GM19023 (cell line): Measurements from ENCODE around the gene F12.

ENCODE experiments used
- ATAC-seq: cut with Tn5 transposase; IDR thresholded peaks from one replicate; pipeline ENCODE4 v1.9.1; 2021; ENCODE audit warnings: mild to moderate bottlenecking, moderate library complexity; ENCODE audit not compliant: unreplicated experiment

Gene F12

DNA sequence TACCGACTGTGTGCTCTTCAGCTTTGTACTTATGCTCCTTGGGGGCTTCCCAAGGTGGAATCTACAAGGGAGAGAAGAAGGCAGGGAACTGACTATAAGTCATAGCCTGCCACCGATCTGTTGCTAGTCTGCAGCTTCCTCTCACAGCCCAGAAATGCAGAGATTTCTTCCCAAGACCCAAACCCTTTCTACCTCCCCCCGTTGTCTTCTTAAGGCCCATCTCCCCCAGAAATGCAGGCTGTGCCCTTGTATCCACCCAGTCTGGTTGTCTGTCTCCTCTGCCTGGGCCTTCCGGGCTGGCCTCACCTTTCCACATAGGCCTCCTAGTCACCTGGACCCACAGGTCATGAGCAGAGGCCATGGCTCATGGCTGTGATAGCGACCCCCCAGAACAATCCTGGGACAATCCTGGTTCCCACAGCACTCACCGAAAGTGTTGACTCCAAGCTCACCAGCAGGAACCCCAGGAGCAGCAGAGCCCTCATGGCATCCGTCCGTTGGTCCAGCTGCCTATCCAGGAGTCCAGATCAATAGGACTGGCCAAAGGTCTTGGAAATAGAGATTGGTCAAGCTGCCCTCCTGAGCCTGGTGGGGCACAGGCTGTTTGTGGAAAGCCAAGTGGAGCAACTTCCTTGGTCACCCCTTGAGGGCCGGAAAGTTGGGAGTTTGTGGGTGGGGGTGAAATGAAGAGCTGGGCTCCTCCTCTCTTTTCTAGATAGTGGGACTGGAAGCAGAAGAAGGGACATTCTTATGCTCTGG, at the start of gene F12:
Gene F12, minus strand, starts transcription at position 522 of the 759 bp plus-strand sequence. Its CDS starts 37 bp downstream, at position 485.
- no peak for ATAC-seq

DNA sequence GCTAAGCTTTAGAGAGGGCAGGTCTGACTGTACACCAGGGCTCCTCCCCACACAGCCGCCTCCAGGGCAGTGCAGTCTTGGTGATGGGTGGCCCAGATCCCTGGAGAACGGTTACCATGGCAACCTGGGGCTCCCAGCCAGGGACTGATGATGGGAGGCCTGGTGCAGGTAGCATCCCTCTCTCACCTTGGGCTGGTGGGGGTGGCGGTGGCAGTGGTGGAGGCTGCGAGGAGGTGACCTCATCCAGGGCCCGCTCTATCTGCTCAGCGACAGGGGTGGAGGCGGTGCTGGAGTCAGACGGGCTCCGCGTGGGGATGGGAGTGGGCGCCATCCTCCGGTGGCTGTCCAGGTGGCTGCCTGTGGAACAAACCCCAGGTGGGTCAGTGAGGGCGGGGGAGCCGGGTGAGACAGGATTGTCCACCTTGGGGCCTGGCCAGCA, 49.6 kb upstream of the F12 start:
- ATAC-seq = no peak

DNA sequence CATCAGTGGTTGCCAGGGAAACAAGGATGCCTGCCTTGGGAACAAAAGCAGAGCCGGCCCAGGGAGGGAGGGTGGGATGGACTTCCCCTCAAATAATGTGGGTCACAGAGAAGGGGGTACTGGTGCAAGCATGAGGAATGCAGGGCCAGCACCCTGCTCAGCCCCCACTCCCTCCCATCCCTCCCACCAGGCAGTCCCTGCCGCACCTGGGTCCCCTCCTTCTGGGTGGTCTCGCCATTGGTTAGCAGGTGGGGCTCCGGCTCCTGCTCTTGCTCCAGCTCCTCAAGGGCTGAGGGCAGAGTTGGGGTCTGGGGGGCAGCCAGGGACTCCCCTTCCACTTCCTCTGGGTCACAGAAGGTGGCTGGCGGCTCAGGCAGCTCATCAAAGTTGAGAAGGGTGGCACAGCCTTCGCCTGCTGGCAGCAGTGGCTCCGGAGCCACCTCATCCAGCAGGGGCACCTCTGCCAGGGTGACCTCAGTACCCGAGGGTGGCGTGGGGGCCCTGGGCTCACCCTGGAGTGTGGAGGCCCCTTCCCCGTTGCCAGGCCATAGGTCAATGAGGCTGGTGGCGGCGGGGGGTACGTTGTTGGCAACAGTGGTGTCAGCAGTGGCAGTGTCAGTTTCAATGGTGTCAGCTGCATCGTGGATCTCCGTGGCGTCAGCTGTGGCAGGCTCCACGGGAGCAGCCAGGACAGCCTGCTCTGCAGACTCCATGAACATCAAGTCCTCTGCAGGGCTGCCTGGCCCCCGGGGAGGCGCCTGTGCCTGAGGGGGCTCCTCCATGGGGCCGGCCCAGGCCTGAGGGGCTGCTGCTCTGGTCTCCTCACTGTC, 48.7 kb upstream of the F12 start:
- no peak for ATAC-seq

- ATAC-seq = peak; percentile 44
Measured at GRCh38 chr5:177456976-177457851, 47.9 kb upstream of the F12 start.

- no peak for ATAC-seq
Measured at GRCh38 chr5:177456591-177456964, 47.2 kb upstream of the F12 start.

DNA sequence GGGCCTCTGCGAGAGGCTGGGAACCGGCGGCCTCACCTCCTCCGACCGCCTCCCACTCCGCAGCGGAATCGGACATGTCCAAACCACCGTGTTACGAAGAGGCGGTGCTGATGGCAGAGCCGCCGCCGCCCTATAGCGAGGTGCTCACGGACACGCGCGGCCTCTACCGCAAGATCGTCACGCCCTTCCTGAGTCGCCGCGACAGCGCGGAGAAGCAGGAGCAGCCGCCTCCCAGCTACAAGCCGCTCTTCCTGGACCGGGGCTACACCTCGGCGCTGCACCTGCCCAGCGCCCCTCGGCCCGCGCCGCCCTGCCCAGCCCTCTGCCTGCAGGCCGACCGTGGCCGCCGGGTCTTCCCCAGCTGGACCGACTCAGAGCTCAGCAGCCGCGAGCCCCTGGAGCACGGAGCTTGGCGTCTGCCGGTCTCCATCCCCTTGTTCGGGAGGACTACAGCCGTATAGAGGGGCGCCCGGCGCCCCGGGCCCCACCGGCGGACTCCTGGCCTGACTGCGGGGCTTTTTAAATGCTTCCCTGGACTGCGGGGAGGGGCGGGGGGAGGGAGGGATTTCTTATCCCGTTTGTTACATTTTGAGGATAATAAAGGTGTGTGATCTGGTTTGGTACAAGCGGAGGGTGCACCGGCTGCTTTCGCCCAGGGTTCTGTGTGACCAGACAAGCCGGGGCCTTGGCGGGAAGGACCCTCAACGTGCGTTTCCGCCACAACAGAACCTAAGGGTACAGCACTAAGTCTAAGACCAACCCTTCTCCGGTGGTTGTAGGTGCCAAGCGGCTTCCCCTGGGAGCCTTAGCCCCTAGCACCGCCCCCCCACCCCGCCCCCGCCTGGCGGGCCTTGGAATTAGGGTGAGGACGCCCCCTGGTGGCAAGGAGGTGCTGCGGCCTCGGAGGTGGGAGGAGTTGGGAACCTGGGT, 46.6 kb upstream of the F12 start:
- peak; percentile 8 for ATAC-seq

DNA sequence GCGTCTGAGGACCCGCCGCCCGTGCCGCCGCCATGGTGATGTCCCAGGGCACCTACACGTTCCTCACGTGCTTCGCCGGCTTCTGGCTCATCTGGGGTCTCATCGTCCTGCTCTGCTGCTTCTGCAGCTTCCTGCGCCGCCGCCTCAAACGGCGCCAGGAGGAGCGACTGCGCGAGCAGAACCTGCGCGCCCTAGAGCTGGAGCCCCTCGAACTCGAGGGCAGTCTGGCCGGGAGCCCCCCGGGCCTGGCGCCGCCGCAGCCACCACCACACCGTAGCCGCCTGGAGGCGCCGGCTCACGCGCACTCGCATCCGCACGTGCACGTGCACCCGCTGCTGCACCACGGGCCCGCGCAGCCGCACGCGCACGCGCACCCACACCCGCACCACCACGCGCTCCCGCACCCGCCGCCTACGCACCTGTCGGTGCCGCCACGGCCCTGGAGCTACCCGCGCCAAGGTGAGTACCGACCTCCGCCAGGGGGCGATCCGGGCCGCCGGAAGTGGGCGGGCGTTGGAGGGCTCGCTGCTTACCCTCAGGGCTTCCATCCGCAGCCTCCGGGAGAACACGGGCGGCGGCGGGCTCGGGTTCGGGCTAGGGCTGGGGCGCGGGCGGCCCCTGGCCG, 45.8 kb upstream of the F12 start:
- ATAC-seq = peak; percentile 50

- peak; percentile 41 for ATAC-seq
Measured at GRCh38 chr5:177454397-177455035, 45.2 kb upstream of the F12 start.

- peak; percentile 0 for ATAC-seq
Measured at GRCh38 chr5:177453852-177454396, 44.6 kb upstream of the F12 start.

DNA sequence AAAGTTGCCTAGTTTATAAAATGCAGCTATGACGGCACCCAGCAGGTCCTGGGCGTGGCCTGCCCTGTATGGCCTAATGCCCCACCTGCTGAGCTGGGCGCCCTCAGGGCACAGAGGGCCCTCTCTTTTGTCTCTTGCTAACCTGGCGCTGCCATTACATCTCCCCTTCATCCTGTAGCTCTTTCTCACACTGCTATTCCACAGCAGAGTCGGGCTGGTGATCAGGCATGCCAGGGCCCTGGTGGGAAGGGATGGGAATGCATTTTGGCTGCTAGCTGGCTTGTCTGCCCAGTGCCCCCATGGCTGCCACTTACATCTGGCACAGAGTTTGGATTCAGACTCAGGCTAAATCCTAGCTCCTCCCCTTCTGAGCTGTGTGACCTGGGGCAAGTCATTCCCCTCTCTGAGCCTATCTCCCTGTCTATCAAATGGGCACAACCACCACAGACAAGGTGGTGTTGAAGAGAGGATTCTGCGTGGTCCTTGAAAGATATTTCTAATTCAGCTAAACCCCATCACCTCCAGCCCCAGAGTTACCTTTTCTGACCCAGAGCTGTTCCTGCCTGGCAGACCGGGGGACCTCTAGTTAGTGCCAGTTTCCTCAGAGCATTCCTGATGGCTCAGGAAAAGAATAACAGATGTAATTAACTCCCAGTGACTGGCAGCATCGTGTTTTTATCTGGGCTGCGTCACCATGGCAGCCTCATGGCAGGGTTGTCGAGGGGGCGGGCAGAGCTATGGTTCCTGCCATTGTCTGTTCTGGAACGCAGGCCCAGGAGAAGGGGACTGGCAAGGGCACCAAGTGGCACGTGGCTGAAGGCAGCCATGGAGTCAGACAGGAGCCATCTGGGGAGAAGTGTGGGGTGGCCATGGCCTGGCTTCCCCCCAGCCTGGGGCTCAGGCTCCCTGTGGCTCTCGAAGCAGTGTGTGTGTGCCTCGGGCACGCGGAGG, 43.6 kb upstream of the F12 start:
- no peak for ATAC-seq

DNA sequence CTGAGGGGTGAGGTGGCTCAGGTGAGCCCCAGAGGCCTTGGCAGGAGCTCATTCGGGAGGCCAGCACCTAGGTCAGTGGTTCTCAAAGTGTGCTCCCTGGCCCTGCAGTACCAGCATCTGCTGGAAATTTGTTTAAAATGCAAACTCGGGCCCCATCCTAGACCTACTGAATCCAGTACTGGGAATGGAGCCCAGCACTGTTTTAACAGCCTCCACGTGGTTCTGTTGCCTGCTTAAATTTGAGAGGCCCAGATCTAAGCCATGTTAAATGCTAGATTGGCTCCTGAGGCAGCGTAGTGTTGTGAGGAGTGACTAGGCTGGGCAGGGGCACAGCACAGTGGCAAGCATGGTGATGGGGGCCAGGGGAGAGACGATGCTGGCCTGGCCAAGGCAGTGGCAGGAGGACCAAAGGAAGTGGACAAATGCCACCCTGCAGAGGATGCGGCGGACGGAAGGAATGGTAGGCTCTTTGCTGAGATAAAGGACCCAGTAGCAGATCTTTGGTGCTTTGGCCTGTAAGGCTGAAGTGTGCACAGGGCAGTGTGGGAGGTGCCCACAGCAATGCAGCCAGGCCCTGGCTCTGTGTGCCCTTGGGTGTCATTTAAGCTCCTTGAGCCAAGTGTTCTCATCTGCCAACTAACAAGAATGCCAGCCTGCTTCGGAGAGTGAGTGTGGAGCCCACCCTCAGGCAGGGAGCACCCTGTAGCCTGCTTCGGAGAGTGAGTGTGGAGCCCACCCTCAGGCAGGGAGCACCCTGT, 41.5 kb upstream of the F12 start:
- no peak for ATAC-seq

GRCh38 chr5:177449140-177450061, 40.0 kb upstream of the F12 start:
- ATAC-seq = no peak

DNA sequence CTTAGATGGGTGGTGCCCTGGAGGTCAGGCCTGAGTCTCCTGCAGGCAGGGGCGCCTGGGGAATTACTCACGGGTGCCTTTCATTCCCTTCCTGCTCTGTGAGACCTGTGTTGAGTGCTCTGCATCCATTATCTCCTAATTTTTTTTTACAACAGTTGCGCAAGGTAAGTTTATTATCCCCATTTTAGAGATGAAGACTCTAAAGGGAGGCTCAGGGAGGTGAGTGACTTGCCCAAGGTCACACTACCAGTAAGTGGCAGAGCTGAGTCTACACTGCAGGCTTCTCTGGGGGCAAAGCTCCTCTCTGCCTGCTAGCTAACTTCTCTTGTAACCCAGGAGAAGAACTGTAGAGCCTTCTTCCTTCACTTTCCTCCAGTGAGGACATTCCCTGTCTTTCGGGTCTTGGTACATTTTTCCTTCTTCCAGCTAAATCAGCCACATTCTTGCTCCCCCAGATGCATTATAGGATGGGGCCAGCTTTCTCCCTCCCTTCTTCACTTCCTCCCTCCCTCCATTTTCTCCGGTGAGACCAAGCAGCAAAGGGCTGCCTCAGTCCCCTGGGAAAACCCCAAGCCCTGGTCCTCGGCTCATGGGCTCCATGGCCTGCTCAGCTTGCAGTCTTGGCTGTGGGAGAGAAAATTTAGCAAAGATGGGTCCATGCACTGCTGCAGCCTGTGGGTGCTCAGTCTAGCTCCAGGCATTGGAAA, 39.0 kb upstream of the F12 start:
- ATAC-seq = no peak

DNA sequence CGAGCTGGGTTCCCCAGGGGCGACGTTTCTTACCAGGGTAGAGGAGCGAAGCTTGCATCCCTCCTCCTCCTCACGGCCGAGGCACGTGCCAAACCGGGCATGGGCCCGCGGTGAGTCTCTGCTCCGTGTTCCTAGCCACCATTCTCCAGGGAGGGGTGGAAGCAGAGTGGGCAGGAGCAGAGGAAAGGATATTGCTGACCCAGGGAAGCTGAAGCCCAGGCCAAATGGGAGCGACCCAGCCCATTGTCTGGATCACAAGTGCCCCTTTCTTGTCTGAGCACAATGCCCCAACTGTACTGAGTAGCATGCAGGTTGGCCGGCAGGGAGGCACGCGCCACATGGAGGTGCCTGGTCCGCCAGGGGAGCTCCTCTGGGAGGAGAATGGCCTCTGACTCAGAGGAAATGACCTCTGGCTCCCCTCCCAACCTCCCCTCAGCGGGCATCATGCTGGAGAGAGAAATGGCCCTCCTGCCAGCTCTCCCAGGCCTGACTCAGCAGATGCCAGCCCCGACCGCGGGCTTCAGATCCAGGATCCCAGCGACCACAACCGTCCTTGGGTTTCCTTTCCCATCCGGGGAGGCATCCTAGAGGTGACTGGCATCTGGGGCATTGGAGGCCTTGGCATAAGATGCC, 38.4 kb upstream of the F12 start:
- ATAC-seq = no peak

DNA sequence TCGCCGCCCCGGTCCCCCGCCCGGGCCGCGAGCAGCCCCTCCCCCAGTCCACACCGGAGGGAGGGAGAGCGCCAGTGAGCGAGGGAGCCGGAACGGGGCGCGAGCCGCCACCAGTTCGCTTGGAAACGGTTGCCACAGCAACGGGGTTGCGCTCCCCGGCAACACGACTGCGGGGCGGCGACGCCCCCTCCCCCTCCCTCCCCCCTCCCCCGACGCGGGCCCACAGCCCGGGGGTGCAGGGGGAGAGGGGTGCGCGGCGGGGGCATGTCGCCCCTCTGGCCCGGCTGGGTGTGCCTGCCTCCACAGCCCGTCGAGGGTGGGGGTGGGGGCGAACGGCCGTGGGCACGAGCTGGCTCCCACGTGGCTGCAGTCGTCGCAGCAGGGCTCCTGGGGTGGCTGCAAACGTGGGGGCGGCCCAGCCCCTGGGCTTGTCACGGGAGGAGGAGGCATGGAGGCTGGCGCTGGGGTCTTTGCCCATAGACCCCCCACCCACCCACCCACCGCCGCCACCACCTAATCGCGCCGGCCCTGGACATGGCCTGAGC, 37.8 kb upstream of the F12 start:
- peak; percentile 25 for ATAC-seq
